Body of pancreas (tissue), 4 donors: Measurements from ENCODE around the gene KRT35. TPM values are rescaled to one million over a fixed set of nuclear protein-coding genes. Genes with fewer than 3 reads are reported as not detected.

Experiments used
- ATAC-seq: fragments of 150-250 bp; one replicate; pipeline ENCODE4 v1.9.1; 2016
- DNase-seq, 4 donors: peaks; one replicate each; pipeline ENCODE4 v3.0.0-alpha.2; 2019
- H3K27ac ChIP-seq, 4 donors: fragments of 200-600 bp; sonication (generic); 1 replicate in 3 of 4; 2 replicates in 1 of 4; pipeline versions ENCODE4 v1.5.1 to v1.6.1; 2016 to 2019; ENCODE audit warnings: mild to moderate bottlenecking in 1 of 4, mixed read lengths in 1 of 4, moderate library complexity in 1 of 4
- H3K27me3 ChIP-seq, 2 donors: fragments of 200-600 bp; sonication (generic); one replicate each; pipeline ENCODE4 v1.6.0; 2016; ENCODE audit warnings: mild to moderate bottlenecking in 1 of 2
- H3K36me3 ChIP-seq, 2 donors: fragments of 200-600 bp; sonication (generic); replicated peaks in 1 of 2; 2 replicates each; pipeline ENCODE4 v1.5.1; 2016; ENCODE audit warnings: low read depth in 2 of 2; ENCODE audit not compliant: insufficient read depth in 1 of 2
- H3K4me1 ChIP-seq: fragments of 200-600 bp; sonication (generic); one replicate; pipeline ENCODE4 v1.6.0; 2016
- H3K4me3 ChIP-seq, 2 donors: fragments of 200-600 bp; sonication (generic); 1 replicate in 1 of 2; 2 replicates in 1 of 2; pipeline ENCODE4 v1.5.1; 2016 to 2019
- H3K9me3 ChIP-seq, 3 donors: fragments of 200-600 bp; sonication (generic); 1 replicate in 2 of 3; 2 replicates in 1 of 3; pipeline ENCODE4 v1.5.1; 2016
- CTCF ChIP-seq, 7 experiments: fragments of 450-650 bp in 4 of 7; fragments of 200-600 bp in 3 of 7; sonication (generic) in 3 of 7; IDR thresholded peaks; one replicate each; pipeline ENCODE4 v1.5.1; 2016 to 2019; ENCODE audit warnings: antibody characterized with exemption in 7 of 7
- POLR2A ChIP-seq, 3 donors: fragments of 450-650 bp; IDR thresholded peaks; one replicate each; pipeline ENCODE4 v1.6.1; 2016; ENCODE audit warnings: antibody characterized with exemption in 3 of 3, mild to moderate bottlenecking in 2 of 3
- WGBS, 2 donors: methylation state at CpG; one replicate each; pipeline ENCODE4 v1.1.5; 2017; 5-methylcytosine and 5-hydroxymethylcytosine counted together
- intact Hi-C: fragments of 100-400 bp; cut with DNase I; formaldehyde crosslinking; loops from one replicate; pipeline ENCODE4 v1.15.1; 2023
- total RNA-seq, 2 donors: library from RNA; depleted of rRNA; stranded (reverse); fragments of >200 nt; gene quantifications; one replicate each; pipeline ENCODE4 v1.1.0, GENCODE V29; 2016

Gene KRT35
- total RNA-seq, 2 donors from 2014 or later = not detected

GRCh38 chr17:41484920-41485904 is 4.3 kb upstream of the KRT35 start:
- 70 to 74% methylated on average over 6 to 8 of the region's 8 CpGs for WGBS, 2 donors
- intact Hi-C loops = no loop called here
- no peaks in the 10 kb centered on the region for H3K27me3 ChIP-seq
- no peak overlapping the region for H3K27ac ChIP-seq
- ATAC-seq (no peak), DNase-seq (no peak)
- no peak overlapping the region for H3K4me3 ChIP-seq
- no peaks in the 10 kb centered on the region for H3K36me3 ChIP-seq
- no peaks in the 10 kb centered on the region for H3K4me1 ChIP-seq
- H3K9me3 ChIP-seq = no peaks in the 10 kb centered on the region
- TF ChIP-seq CTCF (IDR thresholded peaks at IDR 0.05) (no peak), POLR2A (IDR thresholded peaks at IDR 0.05) (no peak)

- Histone ChIP-seq H3K36me3 (no peaks in the 10 kb centered on the region), H3K9me3 (no peaks in the 10 kb centered on the region), H3K4me3 (no peak overlapping the region), H3K4me1 (no peaks in the 10 kb centered on the region), H3K27ac (no peak overlapping the region), H3K27me3 (no peaks in the 10 kb centered on the region)
- WGBS, 2 donors = 64 to 69% methylated on average over 7 of the region's 7 CpGs
- ATAC-seq = no peak
- TF ChIP-seq POLR2A (IDR thresholded peaks at IDR 0.05) (no peak), CTCF (IDR thresholded peaks at IDR 0.05) (no peak)
- DNase-seq = no peak
- intact Hi-C loops = no loop called here
These were observed 3.3 kb upstream of the KRT35 start for GRCh38 chr17:41483991-41484826.

DNA sequence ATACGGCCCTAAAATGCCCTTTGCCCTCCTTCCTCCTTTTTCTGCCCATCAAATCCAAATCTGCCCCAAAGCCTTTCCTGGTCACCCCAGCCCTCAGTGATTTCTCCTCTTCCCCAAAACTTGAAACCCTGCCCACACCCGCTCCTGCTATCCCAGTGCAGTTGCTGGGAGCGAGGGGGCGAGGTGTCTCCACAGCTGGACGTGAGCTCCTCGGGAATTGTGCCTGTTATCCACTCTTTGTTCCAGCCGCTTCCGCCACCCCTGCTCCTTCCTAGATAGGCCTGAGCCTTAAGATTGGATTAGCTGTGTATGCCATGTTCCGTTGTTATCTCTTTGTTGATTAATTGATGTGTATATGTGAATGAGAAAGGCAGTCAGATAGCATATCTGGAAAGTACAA is 2.6 kb upstream of the KRT35 start:
- Histone ChIP-seq H3K27ac (no peak overlapping the region), H3K9me3 (no peaks in the 10 kb centered on the region), H3K36me3 (no peaks in the 10 kb centered on the region), H3K4me3 (no peak overlapping the region), H3K27me3 (no peaks in the 10 kb centered on the region), H3K4me1 (no peaks in the 10 kb centered on the region)
- DNase-seq (no peak), ATAC-seq (no peak)
- 44 to 60% methylated on average over 9 of the region's 9 CpGs for WGBS, 2 donors
- no peak for TF ChIP-seq POLR2A (IDR thresholded peaks at IDR 0.05)
- TF ChIP-seq CTCF (IDR thresholded peaks at IDR 0.05) = no peak
- intact Hi-C loops = no loop called here

- TF ChIP-seq CTCF (IDR thresholded peaks at IDR 0.05) (no peak), POLR2A (IDR thresholded peaks at IDR 0.05) (no peak)
- DNase-seq (no peak), ATAC-seq (no peak)
- Histone ChIP-seq H3K27ac (no peak overlapping the region), H3K4me1 (no peaks in the 10 kb centered on the region), H3K9me3 (no peaks in the 10 kb centered on the region), H3K27me3 (no peaks in the 10 kb centered on the region), H3K36me3 (no peaks in the 10 kb centered on the region), H3K4me3 (no peak overlapping the region)
- intact Hi-C loops = no loop called here
- WGBS, 2 donors = 90 to 100% methylated on average over 1 to 9 of the region's 10 CpGs
These were observed 370 bp downstream of the KRT35 start for GRCh38 chr17:41480581-41480980.
